Loucy (cell line): ENCODE results near the gene CATSPERD.

Experiments
- CTCF ChIP-seq: fragments of 200-600 bp; sonication (generic); conservative IDR thresholded peaks from 2 replicates; pipeline ENCODE4 v1.5.1; 2014; ENCODE audit warnings: mild to moderate bottlenecking, antibody characterized with exemption, low read length
- EZH2phosphoT487 ChIP-seq: fragments of 200-600 bp; IDR thresholded peaks from 2 replicates; pipeline ENCODE4 v1.6.1; 2018; ENCODE audit warnings: antibody characterized with exemption, mild to moderate bottlenecking, moderate library complexity, borderline replicate concordance

DNA sequence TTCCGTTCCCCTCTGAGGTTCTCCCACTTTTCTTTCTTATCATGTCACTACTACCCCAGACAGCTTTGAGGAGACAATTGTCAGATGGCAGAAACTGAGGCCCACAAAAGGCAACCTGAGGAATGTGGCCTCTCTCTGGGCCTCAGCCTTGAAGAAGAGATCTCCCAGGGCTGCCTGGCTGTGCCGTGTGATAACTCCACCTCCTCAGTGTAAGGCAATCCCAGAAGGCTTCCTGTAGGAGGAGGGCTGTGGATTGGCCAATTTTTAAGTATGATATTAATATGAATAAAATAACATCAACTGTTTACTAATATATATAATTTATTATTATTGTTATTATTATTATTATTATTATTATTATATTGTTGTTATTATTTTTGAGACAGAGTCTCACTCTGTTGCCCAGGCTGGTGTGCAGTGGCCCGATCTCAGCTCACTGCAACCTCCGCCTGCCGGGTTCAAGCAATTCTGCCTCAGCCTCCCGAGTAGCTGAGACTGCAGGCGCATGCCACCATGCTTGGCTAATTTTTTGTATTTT, 75.0 kb downstream of the CATSPERD start:
- TF ChIP-seq CTCF (no peak), EZH2phosphoT487 (no peak)
